A673 (cell line): ENCODE measurements around the gene ATG4A. TPM values are rescaled to one million over a fixed set of nuclear protein-coding genes. Genes with fewer than 3 reads are reported as not detected.

Experiments
- BruUV-seq: library from RNA; stranded (reverse); fragments of 400-500 nt; replicated peaks from 2 replicates; lab custom pipeline; 2021; lab: Mats Ljungman, UMichigan
- CTCF ChIA-PET: fragments of 300-600 bp; sonication (Branson Sonifier 250); formaldehyde crosslinking; loops from one replicate; lab custom pipeline; 2022; ENCODE audit warnings: antibody characterized with exemption; lab: Charles Lee
- POLR2A ChIA-PET: fragments of 300-600 bp; sonication (Branson Sonifier 250); formaldehyde crosslinking; loops from one replicate; lab custom pipeline; 2022; ENCODE audit warnings: antibody characterized with exemption; ENCODE audit not compliant: low non-redundant PET; lab: Charles Lee
- DNase-seq: peaks from one replicate; pipeline ENCODE4 v3.0.0-alpha.2; 2015; ENCODE audit warnings: low spot score
- H3K27ac ChIP-seq: fragments of 200-600 bp; sonication (generic); 2 replicates; pipeline ENCODE4 v1.5.1; 2016; ENCODE audit warnings: mixed run types, low read depth, mild to moderate bottlenecking, mixed read lengths, antibody characterized with exemption, low read length; ENCODE audit not compliant: poor library complexity, severe bottlenecking
- H3K27me3 ChIP-seq: fragments of 200-600 bp; sonication (generic); replicated peaks from 2 replicates; pipeline ENCODE4 v1.6.1; 2017; ENCODE audit warnings: mixed run types, low read depth, mild to moderate bottlenecking, mixed read lengths, antibody characterized with exemption, low read length; ENCODE audit not compliant: insufficient read depth, poor library complexity
- H3K36me3 ChIP-seq: fragments of 200-600 bp; sonication (generic); 2 replicates; pipeline ENCODE4 v1.6.1; 2016; ENCODE audit warnings: mixed run types, mild to moderate bottlenecking, mixed read lengths, antibody characterized with exemption, low read length; ENCODE audit not compliant: insufficient read depth, poor library complexity, severe bottlenecking
- H3K4me1 ChIP-seq: fragments of 200-600 bp; sonication (generic); 2 replicates; pipeline ENCODE4 v1.6.1; 2017; ENCODE audit warnings: mixed run types, mild to moderate bottlenecking, mixed read lengths, antibody characterized with exemption, low read length; ENCODE audit not compliant: insufficient read depth, poor library complexity, severe bottlenecking
- H3K4me3 ChIP-seq: fragments of 200-600 bp; sonication (generic); 2 replicates; pipeline ENCODE4 v1.5.1; 2016; ENCODE audit warnings: low read depth, mixed run types, mild to moderate bottlenecking, mixed read lengths, low read length; ENCODE audit not compliant: poor library complexity, severe bottlenecking
- H3K9me3 ChIP-seq: fragments of 200-600 bp; sonication (generic); 2 replicates; pipeline ENCODE4 v1.6.1; 2016; ENCODE audit warnings: mixed run types, low read depth, mild to moderate bottlenecking, mixed read lengths, antibody characterized with exemption, low read length; ENCODE audit not compliant: poor library complexity, severe bottlenecking
- CTCF ChIP-seq: fragments of 300-800, 200-600 bp; sonication (generic); conservative IDR thresholded peaks from 2 replicates; pipeline ENCODE4 v1.5.1; 2017; ENCODE audit warnings: low read depth, mild to moderate bottlenecking, antibody characterized with exemption, low read length, moderate library complexity, mixed read lengths
- EZH2 ChIP-seq: fragments of 200-600 bp; sonication (generic); IDR thresholded peaks from 2 replicates; pipeline ENCODE4 v1.6.1; 2017; ENCODE audit warnings: borderline replicate concordance, low read depth, mild to moderate bottlenecking, mixed read lengths, antibody characterized with exemption, low read length; ENCODE audit not compliant: poor library complexity, severe bottlenecking
- intact Hi-C: fragments of 100-400 bp; cut with micrococcal nuclease; formaldehyde crosslinking; loops from one replicate; pipeline ENCODE4 v1.10.0; 2022; ENCODE audit not compliant: unreplicated experiment
- total RNA-seq: library from RNA; stranded (reverse); gene quantifications from 2 replicates; pipeline ENCODE4 v1.2.3, GENCODE V29; 2021

The ATG4A gene
- total RNA-seq, 1 experiment from 2014 or later, result 4.8 TPM

- Histone ChIP-seq H3K36me3 (no peaks in the 10 kb centered on the region), H3K27me3 (no peaks in the 10 kb centered on the region), H3K27ac (no peak overlapping the region), H3K9me3 (no peaks in the 10 kb centered on the region), H3K4me3 (no peak overlapping the region), H3K4me1 (no peaks in the 10 kb centered on the region)
- ChIA-PET CTCF (no interaction called here), POLR2A (no interaction called here)
- intact Hi-C loops, result no loop called here
- DNase-seq, result no peak
- TF ChIP-seq EZH2 (no peak), CTCF (no peak)
- BruUV-seq, result no TSS peak
Measured at GRCh38 chrX:108160309-108160708, 68.7 kb downstream of the ATG4A start.

GRCh38 chrX:108162265-108162664 is 70.7 kb downstream of the ATG4A start:
- intact Hi-C loops, result no loop called here
- H3K9me3 ChIP-seq, result no peaks in the 10 kb centered on the region
- H3K4me1 ChIP-seq, result no peaks in the 10 kb centered on the region
- no peak for TF ChIP-seq EZH2
- no peak for TF ChIP-seq CTCF
- H3K36me3 ChIP-seq, result no peaks in the 10 kb centered on the region
- H3K27ac ChIP-seq, result no peak overlapping the region
- DNase-seq, result no peak
- CTCF ChIA-PET, result no interaction called here
- POLR2A ChIA-PET, result no interaction called here
- no TSS peak for BruUV-seq
- H3K27me3 ChIP-seq, result no peaks in the 10 kb centered on the region
- H3K4me3 ChIP-seq, result no peak overlapping the region

GRCh38 chrX:108163333-108164082 is 71.9 kb downstream of the ATG4A start:
- ChIA-PET POLR2A (no interaction called here), CTCF (no interaction called here)
- intact Hi-C loops, result no loop called here
- H3K4me3 ChIP-seq, result no peak overlapping the region
- no peak overlapping the region for H3K27ac ChIP-seq
- H3K4me1 ChIP-seq, result no peaks in the 10 kb centered on the region
- TF ChIP-seq EZH2 (no peak), CTCF (no peak)
- H3K36me3 ChIP-seq, result no peaks in the 10 kb centered on the region
- H3K27me3 ChIP-seq, result no peaks in the 10 kb centered on the region
- H3K9me3 ChIP-seq, result no peaks in the 10 kb centered on the region
- DNase-seq, result no peak
- no TSS peak for BruUV-seq
